GM19397 (cell line): Measurements from ENCODE around the gene AP3B1.
"Not testable (repeated sequence)": the region's sequence is repeated elsewhere in the genome, so short reads cannot be mapped to it uniquely, and the experiment has no call there.

ENCODE experiments used
- ATAC-seq: cut with Tn5 transposase; IDR thresholded peaks from one replicate; pipeline ENCODE4 v1.9.1; 2021; ENCODE audit warnings: mild to moderate bottlenecking, moderate library complexity; ENCODE audit not compliant: unreplicated experiment

Gene AP3B1

DNA sequence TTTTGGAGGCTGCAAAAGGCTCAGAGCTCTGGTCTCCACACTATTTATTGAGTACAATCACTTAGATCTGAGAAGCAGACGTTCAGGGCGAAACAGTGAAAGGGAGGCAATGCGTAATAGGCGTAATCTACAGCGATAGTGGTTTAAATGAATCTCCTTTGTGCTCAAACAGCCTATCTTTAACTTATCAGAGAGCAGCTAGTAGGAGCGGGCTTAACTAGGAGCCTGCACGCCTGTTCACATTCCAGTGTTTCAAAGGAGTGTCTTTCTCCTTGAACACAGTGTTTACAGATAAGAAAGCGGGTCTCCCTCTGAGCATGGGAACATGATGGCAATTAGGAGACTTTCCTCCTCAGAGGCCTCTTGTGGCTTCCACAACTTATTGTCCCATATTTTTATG lies 49.4 kb downstream of the AP3B1 start:
- no peak for ATAC-seq

- no peak for ATAC-seq
Measured at GRCh38 chr5:78243639-78244038, 50.9 kb downstream of the AP3B1 start.

GRCh38 chr5:78243091-78243490 lies 51.4 kb downstream of the AP3B1 start:
- no peak for ATAC-seq

DNA sequence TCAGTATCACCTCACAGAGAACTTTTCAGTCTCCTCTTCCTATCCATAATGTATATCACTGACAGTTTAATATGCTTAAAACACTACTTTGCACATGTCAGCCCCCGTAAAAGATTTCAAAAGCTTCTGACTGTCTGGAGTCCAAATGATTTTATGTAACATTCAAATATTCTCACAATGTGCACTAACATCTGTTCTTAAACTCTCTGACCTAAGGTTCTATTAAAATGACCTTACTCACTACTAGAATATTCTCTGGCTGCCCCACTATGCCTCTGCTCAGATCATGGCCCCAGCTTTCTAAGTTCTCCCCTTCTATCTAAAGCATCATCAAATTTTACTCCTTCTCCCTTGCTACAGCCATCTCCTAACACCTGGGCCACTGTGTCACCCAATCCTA lies 52.5 kb downstream of the AP3B1 start:
- no peak for ATAC-seq

- ATAC-seq, result no peak
Measured at GRCh38 chr5:78237911-78238310, 56.6 kb downstream of the AP3B1 start.

GRCh38 chr5:78236046-78236445 lies 58.5 kb downstream of the AP3B1 start:
- ATAC-seq, result no peak

DNA sequence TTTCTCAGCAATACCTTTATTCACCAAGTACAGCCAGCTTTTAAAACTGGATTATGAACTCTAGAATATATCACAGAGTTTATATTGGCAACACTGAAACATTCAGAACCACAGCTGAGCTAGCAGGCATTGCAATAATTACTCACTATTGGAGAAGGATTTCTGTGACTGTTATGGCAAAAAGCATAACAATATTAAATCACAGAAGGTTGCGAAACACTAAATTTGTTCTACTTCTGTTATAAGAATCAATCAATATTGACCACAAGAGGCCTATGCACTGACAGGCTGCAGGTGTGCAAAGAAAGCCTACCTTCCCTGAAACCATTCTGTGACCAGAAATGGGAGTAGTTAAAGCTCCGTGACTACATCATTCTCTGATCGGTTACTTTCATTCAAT lies 59.2 kb downstream of the AP3B1 start:
- ATAC-seq, result no peak

DNA sequence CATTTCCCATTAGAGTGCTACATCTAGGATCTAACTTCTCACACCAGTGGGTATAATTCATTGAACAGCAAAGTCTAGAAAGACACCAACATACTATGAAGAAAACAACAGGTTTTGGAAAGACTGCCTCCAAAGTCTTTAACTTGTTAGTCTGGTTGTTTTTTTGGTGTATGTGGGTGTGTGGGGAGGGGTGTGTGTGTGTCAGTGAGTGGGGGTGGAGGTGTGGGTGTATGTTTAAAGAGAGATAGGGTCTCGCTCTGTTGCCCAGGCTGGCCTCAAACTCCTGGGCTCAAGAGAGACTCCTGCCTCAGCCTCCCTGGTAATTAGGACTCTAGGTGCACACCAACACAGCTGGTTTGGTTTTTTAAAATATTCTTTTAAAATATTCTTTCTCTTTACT lies 59.7 kb downstream of the AP3B1 start:
- ATAC-seq, result no peak

- ATAC-seq, result no peak
Measured at GRCh38 chr5:78232163-78232562, 62.3 kb downstream of the AP3B1 start.

- no peak for ATAC-seq
Measured at GRCh38 chr5:78224358-78224757, 70.1 kb downstream of the AP3B1 start.

- ATAC-seq, result peak; percentile 100
Measured at GRCh38 chr5:78221964-78222451, 72.5 kb downstream of the AP3B1 start.

DNA sequence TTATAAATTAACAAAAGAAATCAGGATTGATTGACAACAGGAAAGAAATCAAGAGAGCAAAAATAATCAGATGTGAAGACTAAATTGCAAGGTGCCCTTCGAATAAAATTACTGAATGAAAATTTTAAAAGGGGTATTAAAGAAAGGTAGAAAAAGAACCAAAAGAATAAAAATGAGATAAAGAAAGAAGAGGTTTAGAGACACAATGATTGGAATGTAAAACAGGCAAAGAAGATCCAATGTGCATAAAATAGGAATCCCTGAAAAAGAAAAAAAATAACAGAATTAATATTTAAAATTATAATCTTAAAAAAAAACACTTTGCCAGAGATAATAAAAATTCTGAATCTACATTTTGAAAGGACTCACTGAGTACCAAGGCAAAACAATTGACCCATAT lies 73.0 kb downstream of the AP3B1 start:
- no peak for ATAC-seq

GRCh38 chr5:78215972-78216371 lies 78.5 kb downstream of the AP3B1 start:
- ATAC-seq, result no peak

GRCh38 chr5:78215565-78215964 lies 78.9 kb downstream of the AP3B1 start:
- ATAC-seq, result no peak

DNA sequence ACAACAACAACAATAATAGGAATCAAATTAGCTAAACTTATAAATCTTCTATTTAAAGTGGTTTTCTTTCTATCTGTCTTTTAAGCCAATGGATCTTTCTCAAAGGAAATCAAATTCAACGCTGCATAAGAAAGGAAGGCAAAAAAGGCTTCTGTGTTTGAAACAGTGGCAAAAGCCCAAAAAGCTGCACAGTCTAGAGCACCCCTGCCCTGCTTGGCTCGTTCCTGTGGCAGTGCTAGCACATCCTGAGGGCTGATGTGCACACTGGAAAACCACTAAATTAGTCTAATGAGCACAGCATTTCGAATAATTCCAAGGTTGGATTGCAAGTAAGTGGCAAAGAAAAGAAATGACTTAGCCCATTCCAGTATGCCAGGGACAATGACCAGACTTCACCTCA lies 80.7 kb downstream of the AP3B1 start:
- no peak for ATAC-seq

DNA sequence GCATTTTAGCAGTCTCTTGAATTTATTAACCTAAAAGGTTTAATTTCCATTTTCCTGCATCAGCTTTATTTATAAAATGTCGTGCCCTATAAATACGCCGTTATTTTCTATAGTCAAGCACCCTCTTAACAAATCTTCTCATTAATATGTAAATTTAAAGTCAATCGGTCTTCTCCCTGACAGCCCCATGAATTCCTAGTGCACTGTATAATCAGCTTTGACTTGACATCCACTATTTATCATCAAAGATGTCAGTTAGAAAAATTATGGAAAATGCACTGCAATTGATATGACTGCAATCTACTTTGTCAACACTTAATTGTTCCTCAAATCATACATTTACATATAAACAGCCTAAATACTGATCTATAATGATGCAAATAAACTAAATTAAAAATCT lies 83.4 kb downstream of the AP3B1 start:
- no peak for ATAC-seq

GRCh38 chr5:78204241-78204640 lies 90.3 kb downstream of the AP3B1 start:
- no peak for ATAC-seq

- ATAC-seq, result no peak
Measured at GRCh38 chr5:78203815-78204214, 90.7 kb downstream of the AP3B1 start.

DNA sequence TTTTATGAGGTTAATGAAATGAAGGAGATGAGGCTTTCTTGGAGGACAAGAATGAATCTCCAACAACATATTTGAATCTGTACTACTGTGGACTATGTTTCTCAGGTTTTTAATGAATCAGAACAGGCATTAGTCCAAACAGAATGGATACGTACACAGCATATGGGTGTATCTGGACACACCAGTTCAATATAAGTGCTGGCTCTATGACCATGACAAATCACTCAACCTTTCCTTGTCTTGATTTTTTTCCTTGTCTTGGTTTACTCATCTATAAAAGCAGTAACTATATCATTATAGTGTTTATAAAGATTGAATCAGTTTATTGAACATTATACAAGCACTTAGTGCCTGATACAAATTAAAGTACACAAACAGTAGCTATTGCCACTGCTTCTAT lies 104.1 kb downstream of the AP3B1 start:
- no peak for ATAC-seq

DNA sequence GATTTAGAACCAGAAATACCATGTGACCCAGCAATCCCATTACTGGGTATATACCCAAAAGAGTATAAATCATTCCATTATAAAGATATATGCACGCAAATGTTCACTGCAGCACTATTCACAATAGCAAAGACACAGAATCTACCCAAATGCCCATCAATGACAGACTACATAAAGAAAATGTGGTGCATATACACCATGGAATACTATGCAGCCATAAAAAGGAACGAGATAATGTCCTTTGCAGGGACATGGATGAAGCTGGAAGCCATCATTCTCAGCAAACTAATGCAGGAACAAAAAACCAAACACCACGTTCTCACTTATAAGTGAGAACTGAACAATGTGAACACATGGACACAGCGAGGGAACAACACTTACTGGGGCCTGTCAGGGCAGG lies 105.8 kb downstream of the AP3B1 start:
- not testable (repeated sequence) for ATAC-seq

DNA sequence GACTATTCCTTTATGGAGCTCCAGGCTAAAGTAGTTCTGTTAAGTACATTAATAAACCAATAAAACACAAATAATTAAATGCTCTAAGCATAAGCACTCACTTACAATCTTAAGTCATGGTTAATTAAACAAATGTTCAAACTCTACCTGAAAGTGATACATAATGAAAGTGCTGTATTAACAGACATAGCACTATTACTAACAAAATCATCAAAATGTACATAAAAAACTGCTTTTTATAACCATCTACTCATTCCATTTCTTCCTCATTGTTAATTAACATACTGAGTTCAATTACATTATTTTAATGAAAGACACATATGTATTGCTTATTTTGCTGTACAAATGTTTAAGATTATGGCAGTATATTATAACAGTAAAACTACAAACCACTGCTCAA lies 107.3 kb downstream of the AP3B1 start:
- no peak for ATAC-seq

GRCh38 chr5:78182838-78183237 lies 111.7 kb downstream of the AP3B1 start:
- no peak for ATAC-seq

- ATAC-seq, result no peak
Measured at GRCh38 chr5:78178356-78178755, 116.1 kb downstream of the AP3B1 start.

DNA sequence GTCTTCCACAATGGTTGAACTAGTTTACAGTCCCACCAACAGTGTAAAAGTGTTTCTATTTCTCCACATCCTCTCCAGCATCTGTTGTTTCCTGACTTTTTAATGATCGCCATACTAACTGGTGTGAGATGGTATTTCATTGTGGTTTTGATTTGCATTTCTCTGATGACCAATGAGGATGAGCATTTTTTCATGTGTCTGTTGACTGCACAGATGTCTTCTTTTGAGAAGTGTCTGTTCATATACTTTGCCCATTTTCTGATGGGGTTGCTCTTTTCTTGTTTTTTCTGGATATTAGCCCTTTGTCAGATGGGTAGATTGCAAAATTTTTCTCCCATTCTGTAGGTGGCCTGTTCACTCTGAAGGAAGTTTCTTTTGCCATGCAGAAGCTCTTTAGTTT lies 124.2 kb downstream of the AP3B1 start:
- ATAC-seq, result not testable (repeated sequence)
